NOMO-1 treated with DMSO at 0.1 percent for 48 hours (cell line): Measurements from ENCODE around the gene MYO1A.
"Not testable (repeated sequence)": the region's sequence is repeated elsewhere in the genome, so short reads cannot be mapped to it uniquely, and the experiment has no call there.

ENCODE experiments used
- DNase-seq: peaks from one replicate; lab custom pipeline; 2025; ENCODE audit not compliant: unreplicated experiment; lab: John Stamatoyannopoulos, UW

MYO1A gene

GRCh38 chr12:57019983-57020719 is 29.8 kb downstream of the MYO1A start:
- DNase-seq = no peak

GRCh38 chr12:57018906-57019305 is 31.0 kb downstream of the MYO1A start:
- no peak for DNase-seq

GRCh38 chr12:57018353-57018752 is 31.6 kb downstream of the MYO1A start:
- not testable (repeated sequence) for DNase-seq

GRCh38 chr12:57016348-57016747 is 33.6 kb downstream of the MYO1A start, which contains the start of gene TAC3:
TAC3 (minus strand) TSS chr12:57016529; CDS start chr12:57015797, 732 bp downstream.
- no peak for DNase-seq

- no peak for DNase-seq
Observed at GRCh38 chr12:57012600-57013465, 37.1 kb downstream of the MYO1A start.

GRCh38 chr12:57011438-57012424 is 38.2 kb downstream of the MYO1A start:
- no peak for DNase-seq

GRCh38 chr12:57010627-57011247 is 39.2 kb downstream of the MYO1A start:
- DNase-seq = no peak

- DNase-seq = no peak
Observed at GRCh38 chr12:57009949-57010626, 39.8 kb downstream of the MYO1A start.

GRCh38 chr12:57008178-57008577 is 41.8 kb downstream of the MYO1A start:
- peak; percentile 81 for DNase-seq

GRCh38 chr12:57006809-57007475 is 43.0 kb downstream of the MYO1A start:
- no peak for DNase-seq

GRCh38 chr12:57005980-57006808 is 43.7 kb downstream of the MYO1A start, which contains the start of gene ZBTB39:
ZBTB39 (minus strand) TSS chr12:57006546; CDS start chr12:57004917, 1,629 bp downstream.
- DNase-seq = peak; percentile 51

GRCh38 chr12:57004651-57005050 is 45.3 kb downstream of the MYO1A start:
- no peak for DNase-seq

- DNase-seq = no peak
Observed at GRCh38 chr12:57003395-57003794, 46.5 kb downstream of the MYO1A start.

- DNase-seq = peak; percentile 46
Observed at GRCh38 chr12:57001448-57001906, 48.5 kb downstream of the MYO1A start.

- DNase-seq = no peak
Observed at GRCh38 chr12:57000393-57000792, 49.5 kb downstream of the MYO1A start.

- DNase-seq = no peak
Observed at GRCh38 chr12:56999456-56999855, 50.5 kb downstream of the MYO1A start.

GRCh38 chr12:56998981-56999380 is 50.9 kb downstream of the MYO1A start:
- DNase-seq = no peak

GRCh38 chr12:56998316-56998715 is 51.6 kb downstream of the MYO1A start:
- no peak for DNase-seq
